ENCODE results near the gene HBE1. TPM values are rescaled to one million over a fixed set of nuclear protein-coding genes. Genes with fewer than 3 reads are reported as not detected.

Gene HBE1
- total RNA-seq, 1 donor from 2014 or later, result not detected

- no peak overlapping the region for H3K27ac Mint-ChIP-seq (ENCODE audit: unreplicated experiment)
- DNase-seq, result no peak
- no peaks in the 10 kb centered on the region for H3K36me3 Mint-ChIP-seq (ENCODE audit: unreplicated experiment)
- no peak overlapping the region for H3K4me3 Mint-ChIP-seq (ENCODE audit: unreplicated experiment)
- no peaks in the 10 kb centered on the region for H3K27me3 Mint-ChIP-seq (ENCODE audit: unreplicated experiment)
- no peaks in the 10 kb centered on the region for H3K9me3 Mint-ChIP-seq (ENCODE audit: unreplicated experiment)
- TF ChIP-seq CTCF (IDR thresholded peaks at IDR 0.05; ENCODE audit: partially characterized antibody, unreplicated experiment), result no peak
- H3K4me1 Mint-ChIP-seq (ENCODE audit: low read depth, unreplicated experiment), result no peaks in the 10 kb centered on the region
These were observed 26.6 kb downstream of the HBE1 start for GRCh38 chr11:5242933-5243815.

GRCh38 chr11:5242208-5242607, 27.5 kb downstream of the HBE1 start:
- no peaks in the 10 kb centered on the region for H3K27me3 Mint-ChIP-seq (ENCODE audit: unreplicated experiment)
- no peak overlapping the region for H3K4me3 Mint-ChIP-seq (ENCODE audit: unreplicated experiment)
- no peak overlapping the region for H3K27ac Mint-ChIP-seq (ENCODE audit: unreplicated experiment)
- DNase-seq, result no peak
- no peaks in the 10 kb centered on the region for H3K4me1 Mint-ChIP-seq (ENCODE audit: low read depth, unreplicated experiment)
- no peaks in the 10 kb centered on the region for H3K9me3 Mint-ChIP-seq (ENCODE audit: unreplicated experiment)
- no peak for TF ChIP-seq CTCF (IDR thresholded peaks at IDR 0.05; ENCODE audit: partially characterized antibody, unreplicated experiment)
- no peaks in the 10 kb centered on the region for H3K36me3 Mint-ChIP-seq (ENCODE audit: unreplicated experiment)

GRCh38 chr11:5241458-5241857, 28.3 kb downstream of the HBE1 start:
- Mint-ChIP-seq H3K4me3 (ENCODE audit: unreplicated experiment) (no peak overlapping the region), H3K36me3 (ENCODE audit: unreplicated experiment) (no peaks in the 10 kb centered on the region), H3K9me3 (ENCODE audit: unreplicated experiment) (no peaks in the 10 kb centered on the region), H3K4me1 (ENCODE audit: low read depth, unreplicated experiment) (no peaks in the 10 kb centered on the region), H3K27me3 (ENCODE audit: unreplicated experiment) (no peaks in the 10 kb centered on the region), H3K27ac (ENCODE audit: unreplicated experiment) (no peak overlapping the region)
- no peak for DNase-seq
- no peak for TF ChIP-seq CTCF (IDR thresholded peaks at IDR 0.05; ENCODE audit: partially characterized antibody, unreplicated experiment)

GRCh38 chr11:5240458-5240857, 29.3 kb downstream of the HBE1 start:
- Mint-ChIP-seq H3K4me1 (ENCODE audit: low read depth, unreplicated experiment) (no peaks in the 10 kb centered on the region), H3K4me3 (ENCODE audit: unreplicated experiment) (no peak overlapping the region), H3K27me3 (ENCODE audit: unreplicated experiment) (no peaks in the 10 kb centered on the region), H3K27ac (ENCODE audit: unreplicated experiment) (no peak overlapping the region), H3K36me3 (ENCODE audit: unreplicated experiment) (no peaks in the 10 kb centered on the region), H3K9me3 (ENCODE audit: unreplicated experiment) (no peaks in the 10 kb centered on the region)
- no peak for DNase-seq
- TF ChIP-seq CTCF (IDR thresholded peaks at IDR 0.05; ENCODE audit: partially characterized antibody, unreplicated experiment), result no peak

- no peaks in the 10 kb centered on the region for H3K9me3 Mint-ChIP-seq (ENCODE audit: unreplicated experiment)
- H3K27me3 Mint-ChIP-seq (ENCODE audit: unreplicated experiment), result no peaks in the 10 kb centered on the region
- H3K27ac Mint-ChIP-seq (ENCODE audit: unreplicated experiment), result no peak overlapping the region
- H3K36me3 Mint-ChIP-seq (ENCODE audit: unreplicated experiment), result no peaks in the 10 kb centered on the region
- H3K4me1 Mint-ChIP-seq (ENCODE audit: low read depth, unreplicated experiment), result no peaks in the 10 kb centered on the region
- TF ChIP-seq CTCF (IDR thresholded peaks at IDR 0.05; ENCODE audit: partially characterized antibody, unreplicated experiment), result no peak
- no peak overlapping the region for H3K4me3 Mint-ChIP-seq (ENCODE audit: unreplicated experiment)
- no peak for DNase-seq
These were observed 29.7 kb downstream of the HBE1 start for GRCh38 chr11:5240056-5240455.
